B cell (primary cell): ENCODE results near the gene ATP6V1G2. TPM values are rescaled to one million over a fixed set of nuclear protein-coding genes. Genes with fewer than 3 reads are reported as not detected.

Experiments
- ATAC-seq: fragments of 200-7000 bp; cut with Tn5 transposase; one replicate; pipeline ENCODE4 v1.10.0; 2021; ENCODE audit warnings: low read depth, mild to moderate bottlenecking, moderate number of reproducible peaks, moderate library complexity
- CTCF ChIA-PET: fragments of 350-600 bp; sonication (Branson Sonifier 250); formaldehyde crosslinking; loops from one replicate; lab custom pipeline; 2021; ENCODE audit warnings: antibody characterized with exemption, inconsistent platforms; lab: Charles Lee
- POLR2A ChIA-PET: fragments of 350-600 bp; sonication (Branson Sonifier 250); formaldehyde crosslinking; loops from one replicate; lab custom pipeline; 2021; ENCODE audit warnings: antibody characterized with exemption; lab: Charles Lee
- DNase-seq: peaks from one replicate; pipeline ENCODE4 v3.0.0; 2013
- H2AFZ ChIP-seq: 2 replicates; pipeline ENCODE4 v1.6.1; 2012; ENCODE audit warnings: mild to moderate bottlenecking, low read depth, low read length; ENCODE audit not compliant: insufficient read depth, poor library complexity, severe bottlenecking
- H3K27ac ChIP-seq, 2 donors: 1 replicate in 1 of 2; 2 replicates in 1 of 2; pipeline ENCODE4 v1.5.1; 2012 to 2013; ENCODE audit warnings: low read length in 2 of 2, mild to moderate bottlenecking in 2 of 2, moderate library complexity in 1 of 2
- H3K27me3 ChIP-seq, 4 experiments: fragments of 200-600 bp in 1 of 4; sonication (generic) in 1 of 4; replicated peaks in 1 of 4; 1 replicate in 2 of 4; 2 replicates in 2 of 4; pipeline versions ENCODE4 v1.6.1 to v1.7.0; 2013 to 2016; ENCODE audit warnings: low read length in 3 of 4, mild to moderate bottlenecking in 2 of 4, mixed read lengths in 1 of 4, moderate library complexity in 1 of 4; ENCODE audit not compliant: insufficient read depth in 4 of 4, control insufficient read depth in 3 of 4; ENCODE audit errors: control extremely low read depth in 1 of 4
- H3K36me3 ChIP-seq, 2 experiments: replicated peaks in 1 of 2; 1 replicate in 1 of 2; 2 replicates in 1 of 2; pipeline versions ENCODE4 v1.6.1 to v1.7.1; 2013; ENCODE audit warnings: low read length in 1 of 2; ENCODE audit not compliant: insufficient read depth in 2 of 2, control insufficient read depth in 1 of 2; ENCODE audit errors: control extremely low read depth in 1 of 2, extremely low read depth in 1 of 2
- H3K4me1 ChIP-seq, 2 donors: fragments of 200-600 bp in 1 of 2; sonication (generic) in 1 of 2; 1 replicate in 1 of 2; 2 replicates in 1 of 2; pipeline versions ENCODE4 v1.5.1 to v1.6.1; 2013 to 2017; ENCODE audit warnings: low read length in 2 of 2; ENCODE audit not compliant: control insufficient read depth in 2 of 2, insufficient read depth in 2 of 2
- H3K4me2 ChIP-seq: replicated peaks from 2 replicates; pipeline ENCODE3; 2012; ENCODE audit warnings: mild to moderate bottlenecking, low read depth, low read length; ENCODE audit not compliant: poor library complexity, severe bottlenecking
- H3K4me3 ChIP-seq, 5 experiments: fragments of 200-600 bp in 1 of 5; sonication (generic) in 1 of 5; 1 replicate in 3 of 5; 2 replicates in 2 of 5; pipeline versions ENCODE4 v1.5.1 to v1.7.0; 2011 to 2016; ENCODE audit warnings: low read length in 4 of 5, mild to moderate bottlenecking in 4 of 5, low read depth in 2 of 5, control low read depth in 1 of 5, moderate library complexity in 1 of 5; ENCODE audit not compliant: insufficient read depth in 1 of 5; ENCODE audit errors: control extremely low read depth in 1 of 5, extremely low read depth in 1 of 5
- H3K79me2 ChIP-seq: fragments of 200-600 bp; sonication (generic); one replicate; pipeline ENCODE4 v1.6.0; 2016; ENCODE audit warnings: low read length; ENCODE audit not compliant: control insufficient read depth, insufficient read depth
- H3K9ac ChIP-seq: fragments of 200-600 bp; sonication (generic); 2 replicates; pipeline ENCODE4 v1.6.1; 2017; ENCODE audit warnings: mild to moderate bottlenecking, low read length, moderate library complexity
- H3K9me3 ChIP-seq, 3 donors: one replicate each; pipeline versions ENCODE4 v1.6.1 to v1.7.1; 2013; ENCODE audit warnings: low read length in 2 of 3; ENCODE audit not compliant: control insufficient read depth in 2 of 3, insufficient read depth in 1 of 3; ENCODE audit errors: control extremely low read depth in 1 of 3
- H4K20me1 ChIP-seq: 2 replicates; pipeline ENCODE4 v1.6.0; 2012; ENCODE audit warnings: mild to moderate bottlenecking, low read length; ENCODE audit not compliant: insufficient read depth, control insufficient read depth, poor library complexity, severe bottlenecking
- H3K27ac Mint-ChIP-seq: one replicate; pipeline ENCODE4 v1.8.0; 2021; ENCODE audit warnings: mixed read lengths
- H3K27me3 Mint-ChIP-seq: one replicate; pipeline ENCODE4 v1.8.0; 2021; ENCODE audit warnings: mixed read lengths
- H3K4me1 Mint-ChIP-seq: one replicate; pipeline ENCODE4 v1.8.0; 2021; ENCODE audit warnings: mixed read lengths
- H3K4me3 Mint-ChIP-seq: one replicate; pipeline ENCODE4 v1.8.0; 2021; ENCODE audit warnings: mixed read lengths
- H3K9me3 Mint-ChIP-seq: one replicate; pipeline ENCODE4 v1.8.0; 2022; ENCODE audit warnings: mixed read lengths; ENCODE audit not compliant: insufficient read depth
- EZH2 ChIP-seq: IDR thresholded peaks from 2 replicates; pipeline ENCODE4 v1.6.1; 2012; ENCODE audit warnings: borderline replicate concordance, low read depth, mild to moderate bottlenecking, moderate library complexity, low read length; ENCODE audit not compliant: insufficient read depth, poor library complexity, severe bottlenecking
- WGBS: methylation state at CpG from one replicate; pipeline ENCODE4 v1.1.5; 2013; ENCODE audit warnings: missing lambda C conversion rate; ENCODE audit not compliant: insufficient coverage; 5-methylcytosine and 5-hydroxymethylcytosine counted together
- intact Hi-C: fragments of 100-400 bp; cut with micrococcal nuclease; formaldehyde crosslinking; loops from one replicate; pipeline ENCODE4 v1.10.0; 2022
- polyA plus RNA-seq: library from polyadenylated mRNA; depleted of rRNA; stranded (reverse); fragments of >200 nt; gene quantifications from 2 replicates; pipeline ENCODE4 v1.2.3, GENCODE V29; 2012
- total RNA-seq, 2 donors: library from RNA; stranded (reverse); fragments of 120-200 nt in 1 of 2; gene quantifications; 1 replicate in 1 of 2; 2 replicates in 1 of 2; pipeline versions ENCODE4 v1.2.3 to v1.2.4, GENCODE V29; 2013 to 2022
- TF ChIP-seq, protein P1 (sequence below): fragments of 200-600 bp; IDR thresholded peaks from one replicate; pipeline ENCODE4 v1.8.0; 2022; ENCODE audit warnings: antibody characterized with exemption, mild to moderate bottlenecking

The ATP6V1G2 gene
- total and polyA plus RNA-seq, 2 donors (not counting 1 experiment from before 2014, with no cell fraction given), result 3.3 to 4.5 TPM

DNA sequence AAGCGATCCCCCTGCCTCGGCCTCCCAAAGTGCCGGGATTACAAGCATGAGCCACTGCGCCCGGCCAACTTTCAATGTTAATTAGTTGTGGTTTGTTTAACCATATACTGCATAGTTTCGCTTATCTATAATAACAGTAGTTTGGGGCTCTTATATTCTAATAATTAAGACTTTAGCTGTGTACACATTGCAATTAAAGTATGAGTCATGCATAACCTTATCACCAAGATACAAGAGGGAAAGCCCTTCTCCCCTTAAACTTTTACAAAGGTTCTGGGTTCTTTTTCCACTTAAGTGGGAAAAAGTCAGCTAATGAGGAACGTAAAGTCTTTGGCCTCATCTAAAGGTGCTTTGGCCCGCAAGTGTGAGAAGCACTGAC lies 20.9 kb downstream of the ATP6V1G2 start:
- ChIA-PET CTCF (no interaction called here), POLR2A (interaction anchor here (0.6 kb wide), 1 partner anchor 10 kb away, joined by 3 read pairs; no protein-coding TSS in a partner anchor)
- TF ChIP-seq EZH2, result no peak
- TF ChIP-seq, protein P1, sequence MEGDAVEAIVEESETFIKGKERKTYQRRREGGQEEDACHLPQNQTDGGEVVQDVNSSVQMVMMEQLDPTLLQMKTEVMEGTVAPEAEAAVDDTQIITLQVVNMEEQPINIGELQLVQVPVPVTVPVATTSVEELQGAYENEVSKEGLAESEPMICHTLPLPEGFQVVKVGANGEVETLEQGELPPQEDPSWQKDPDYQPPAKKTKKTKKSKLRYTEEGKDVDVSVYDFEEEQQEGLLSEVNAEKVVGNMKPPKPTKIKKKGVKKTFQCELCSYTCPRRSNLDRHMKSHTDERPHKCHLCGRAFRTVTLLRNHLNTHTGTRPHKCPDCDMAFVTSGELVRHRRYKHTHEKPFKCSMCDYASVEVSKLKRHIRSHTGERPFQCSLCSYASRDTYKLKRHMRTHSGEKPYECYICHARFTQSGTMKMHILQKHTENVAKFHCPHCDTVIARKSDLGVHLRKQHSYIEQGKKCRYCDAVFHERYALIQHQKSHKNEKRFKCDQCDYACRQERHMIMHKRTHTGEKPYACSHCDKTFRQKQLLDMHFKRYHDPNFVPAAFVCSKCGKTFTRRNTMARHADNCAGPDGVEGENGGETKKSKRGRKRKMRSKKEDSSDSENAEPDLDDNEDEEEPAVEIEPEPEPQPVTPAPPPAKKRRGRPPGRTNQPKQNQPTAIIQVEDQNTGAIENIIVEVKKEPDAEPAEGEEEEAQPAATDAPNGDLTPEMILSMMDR, result no peak
- H3K79me2 ChIP-seq, result no peaks in the 10 kb centered on the region
- Mint-ChIP-seq H3K9me3 (no peaks in the 10 kb centered on the region), H3K27ac (no peak overlapping the region), H3K4me1 (no peaks in the 10 kb centered on the region), H3K4me3 (no peak overlapping the region), H3K27me3 (peaks cover under 1% of the 10 kb centered on the region)
- DNase-seq (no peak), ATAC-seq (no peak)
- H2AFZ ChIP-seq, result no peak overlapping the region
- no peak overlapping the region for H3K4me3 ChIP-seq
- H3K27ac ChIP-seq, result no peak overlapping the region
- peaks cover 0 to 8% of the 10 kb centered on the region in 2 experiments for H3K36me3 ChIP-seq
- no peak overlapping the region for H3K9ac ChIP-seq
- H3K27me3 ChIP-seq, result no peaks in the 10 kb centered on the region
- no peaks in the 10 kb centered on the region for H3K9me3 ChIP-seq
- H3K4me2 ChIP-seq, result no peak overlapping the region
- no peaks in the 10 kb centered on the region for H3K4me1 ChIP-seq
- intact Hi-C loops, result no loop called here
- peaks cover 9% of the 10 kb centered on the region for H4K20me1 ChIP-seq
- 100% methylated on average over 2 of the region's 8 CpGs for WGBS

DNA sequence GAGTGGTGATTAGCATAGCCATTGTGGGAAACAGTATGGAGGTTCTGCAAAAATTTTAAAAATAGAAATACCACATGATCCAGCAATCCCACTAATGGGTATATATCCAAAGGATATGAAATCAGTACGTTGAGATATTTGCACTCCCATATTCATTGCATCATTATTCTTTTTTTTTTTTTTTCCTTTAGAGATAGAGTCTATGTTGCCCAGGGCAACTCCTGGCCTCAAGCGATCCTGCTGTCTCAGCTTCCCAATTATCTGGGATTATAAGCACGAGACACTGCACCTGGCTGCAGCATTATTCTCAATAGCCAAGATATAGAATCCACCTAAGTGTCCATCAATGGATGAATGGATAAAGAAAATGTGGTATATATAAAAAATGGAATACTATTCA lies 24.6 kb downstream of the ATP6V1G2 start:
- H3K27ac ChIP-seq, result no peak overlapping the region
- ChIA-PET CTCF (no interaction called here), POLR2A (no interaction called here)
- no peaks in the 10 kb centered on the region for H3K79me2 ChIP-seq
- no peaks in the 10 kb centered on the region for H3K4me1 ChIP-seq
- no peaks in the 10 kb centered on the region for H4K20me1 ChIP-seq
- TF ChIP-seq EZH2, result no peak
- TF ChIP-seq, protein P1, result no peak
- no peak overlapping the region for H3K4me2 ChIP-seq
- H3K27me3 ChIP-seq, result peaks cover 0 to 2% (median 0%) of the 10 kb centered on the region in 4 experiments
- H3K4me1 Mint-ChIP-seq, result no peaks in the 10 kb centered on the region
- H2AFZ ChIP-seq, result no peak overlapping the region
- H3K9me3 ChIP-seq, result no peaks in the 10 kb centered on the region
- ATAC-seq (no peak), DNase-seq (no peak)
- WGBS, result no CpG with 5 or more reads among the region's 3 CpGs
- H3K9me3 Mint-ChIP-seq, result no peaks in the 10 kb centered on the region
- intact Hi-C loops, result no loop called here
- H3K27me3 Mint-ChIP-seq, result peaks cover 7% of the 10 kb centered on the region
- H3K4me3 Mint-ChIP-seq, result no peak overlapping the region
- H3K9ac ChIP-seq, result no peak overlapping the region
- H3K4me3 ChIP-seq, result no peak overlapping the region
- no peaks in the 10 kb centered on the region for H3K36me3 ChIP-seq
- H3K27ac Mint-ChIP-seq, result no peak overlapping the region
